DMS79 (cell line): ENCODE measurements around the gene COBL.
"Not testable (repeated sequence)": the region's sequence is repeated elsewhere in the genome, so short reads cannot be mapped to it uniquely, and the experiment has no call there.

Experiments
- DNase-seq: peaks from one replicate; lab custom pipeline; 2025; lab: John Stamatoyannopoulos, UW

Gene COBL

DNA sequence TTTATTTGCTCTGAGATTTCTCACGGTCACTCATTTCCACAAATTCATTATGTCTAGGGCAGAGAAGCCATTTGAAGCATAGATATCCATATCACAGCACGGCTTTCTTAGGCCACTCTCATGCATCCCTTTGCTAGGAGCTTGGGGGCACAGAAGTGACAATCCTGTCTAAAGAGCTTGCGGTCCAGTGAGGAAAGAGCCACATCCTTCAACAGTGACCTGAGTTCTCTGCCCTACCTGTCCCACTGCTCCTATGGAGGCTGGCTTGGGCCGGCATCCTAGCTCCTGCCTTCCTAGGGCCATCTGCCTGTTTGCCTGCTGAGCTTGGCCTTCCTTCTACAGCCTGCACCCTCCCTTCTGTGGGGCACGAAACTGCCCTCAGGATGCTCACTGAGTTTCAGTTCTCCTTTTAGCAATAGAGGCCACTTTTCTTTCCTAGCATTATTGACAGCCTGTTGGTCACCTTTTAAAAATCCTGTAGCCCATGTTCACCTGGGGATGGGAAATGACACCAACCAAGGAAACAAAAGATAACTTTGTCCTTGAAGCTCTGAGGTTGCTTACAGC lies 321.8 kb downstream of the COBL start:
- DNase-seq: no peak

DNA sequence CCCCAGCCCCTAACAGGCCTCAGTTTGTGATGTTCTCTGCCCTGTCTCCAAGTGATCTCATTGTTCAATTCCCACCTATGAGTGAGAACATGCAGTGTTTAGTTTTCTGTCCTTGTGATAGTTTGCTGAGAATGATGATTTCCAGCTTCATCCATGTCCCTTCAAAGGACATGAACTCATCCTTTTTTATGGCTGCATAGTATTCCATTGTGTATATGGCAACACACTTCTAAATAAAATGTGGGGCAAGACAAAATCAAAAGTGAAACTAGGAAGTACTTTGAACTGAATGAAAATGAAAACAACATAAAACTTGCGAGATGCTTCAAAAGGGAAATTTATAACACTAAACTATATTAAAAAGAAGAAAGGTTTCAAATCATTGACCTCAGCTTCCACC lies 326.4 kb downstream of the COBL start:
- not testable (repeated sequence) for DNase-seq

DNA sequence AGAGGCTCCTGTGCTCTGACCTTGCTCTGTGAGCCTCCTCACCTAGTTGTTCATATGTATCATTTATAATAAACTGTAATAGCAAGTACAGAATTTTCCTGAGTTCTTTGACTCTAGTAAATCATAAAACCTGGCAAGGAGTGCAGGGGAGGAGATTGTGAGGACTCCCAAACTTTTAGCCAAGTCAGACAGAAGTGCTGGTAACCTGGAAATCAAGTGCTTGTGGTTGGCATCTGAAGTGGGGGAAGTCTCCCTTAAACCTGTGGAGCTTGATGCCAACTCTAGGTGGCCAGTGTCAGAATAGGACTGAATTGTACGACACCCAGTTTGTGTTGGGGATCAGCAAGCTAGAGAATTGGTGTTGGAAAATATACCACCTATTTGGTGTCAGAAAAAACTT lies 327.6 kb downstream of the COBL start:
- DNase-seq: no peak

DNA sequence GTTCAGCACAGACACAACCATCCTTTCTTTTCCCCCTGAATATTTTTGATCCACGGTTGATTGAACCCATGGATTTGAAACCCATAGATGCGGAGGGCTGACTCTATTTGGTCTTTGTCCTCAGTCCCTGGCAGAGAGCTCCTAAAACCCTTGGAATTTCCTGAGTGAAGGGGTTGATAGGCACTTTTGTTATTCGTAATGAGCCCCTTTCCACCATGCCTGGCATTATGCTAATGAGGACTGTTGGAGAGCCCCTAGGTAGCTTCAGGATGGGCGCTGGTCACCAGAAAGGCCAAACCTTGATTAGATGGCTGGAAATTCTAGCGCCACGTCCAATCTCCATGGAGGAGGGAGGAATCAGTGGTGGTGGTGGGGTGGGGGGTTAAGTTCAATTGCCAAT lies 328.1 kb downstream of the COBL start:
- DNase-seq: no peak

DNA sequence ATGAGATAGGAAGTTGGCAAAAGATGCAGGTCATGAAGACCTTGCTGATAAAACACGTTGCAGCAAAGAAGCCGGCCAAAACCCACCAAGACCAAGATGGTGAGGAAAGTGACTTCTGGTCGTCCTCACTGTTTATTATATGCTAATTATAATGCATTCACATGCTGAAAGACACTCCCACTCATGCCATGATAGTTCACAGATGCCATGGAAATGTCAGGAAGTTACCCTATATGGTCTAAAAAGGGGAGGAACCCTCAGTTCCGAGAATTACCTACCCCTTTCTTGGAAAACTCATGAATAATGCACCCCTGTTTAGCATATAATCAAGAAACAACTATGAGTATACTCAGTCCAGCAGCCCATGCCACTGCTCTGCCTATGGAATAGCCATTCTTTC lies 331.5 kb downstream of the COBL start:
- no peak for DNase-seq

DNA sequence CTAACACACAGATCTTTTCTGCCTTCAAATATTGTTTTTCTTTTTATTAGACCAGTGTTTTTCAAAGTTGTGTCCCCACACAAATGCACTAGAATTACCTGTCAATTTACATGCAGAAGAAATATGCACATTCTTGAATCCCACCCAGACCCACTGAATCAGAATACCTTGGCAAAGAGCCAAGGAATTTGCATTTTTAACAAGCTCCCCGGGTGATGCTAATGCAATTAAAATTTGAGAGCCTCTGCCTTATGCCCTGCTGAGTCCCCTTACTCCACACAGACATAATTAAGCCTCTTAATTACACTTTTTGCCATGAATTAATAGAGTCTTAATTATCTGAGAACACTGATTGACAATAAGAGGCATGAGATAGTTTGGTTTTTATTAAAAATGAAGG lies 332.8 kb downstream of the COBL start:
- DNase-seq: no peak

DNA sequence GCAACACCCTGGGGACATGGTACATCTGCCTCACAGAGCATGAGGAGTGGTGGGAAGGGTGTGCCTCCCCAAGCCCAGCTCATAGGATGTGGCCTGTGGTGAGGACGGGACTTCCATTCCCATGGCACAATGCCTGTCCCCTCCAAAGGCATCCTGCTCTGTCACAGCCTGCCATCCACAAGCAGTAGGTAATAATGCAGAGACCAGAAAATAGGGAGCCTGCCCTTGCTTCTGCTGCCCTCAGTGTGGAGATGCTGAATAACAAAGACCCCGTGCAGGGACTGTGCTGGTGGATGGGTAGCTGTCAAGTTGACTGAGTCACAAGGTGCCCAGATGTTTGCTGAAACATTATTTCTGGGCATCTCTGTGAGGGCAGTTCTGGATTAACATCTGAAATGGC lies 334.0 kb downstream of the COBL start:
- DNase-seq: no peak

DNA sequence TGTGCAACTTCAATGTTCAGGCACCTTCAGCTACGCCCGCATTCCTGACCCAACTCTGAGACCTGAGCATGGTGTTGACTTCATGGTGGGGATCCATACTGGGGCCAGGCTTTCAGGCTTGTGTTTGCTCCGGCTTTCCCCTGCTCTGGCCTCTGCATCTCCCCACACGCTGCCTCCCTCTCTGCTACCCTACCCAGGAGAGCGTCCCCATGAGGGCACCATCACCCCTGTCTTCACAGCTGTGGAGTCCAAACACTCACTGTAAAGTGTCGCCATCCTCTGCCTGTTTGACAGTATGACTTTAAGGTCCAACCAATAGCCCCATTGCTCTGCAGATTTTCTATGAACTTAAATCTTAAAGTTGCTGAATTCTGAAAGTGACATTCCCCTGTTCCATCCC lies 334.9 kb downstream of the COBL start:
- DNase-seq: no peak

DNA sequence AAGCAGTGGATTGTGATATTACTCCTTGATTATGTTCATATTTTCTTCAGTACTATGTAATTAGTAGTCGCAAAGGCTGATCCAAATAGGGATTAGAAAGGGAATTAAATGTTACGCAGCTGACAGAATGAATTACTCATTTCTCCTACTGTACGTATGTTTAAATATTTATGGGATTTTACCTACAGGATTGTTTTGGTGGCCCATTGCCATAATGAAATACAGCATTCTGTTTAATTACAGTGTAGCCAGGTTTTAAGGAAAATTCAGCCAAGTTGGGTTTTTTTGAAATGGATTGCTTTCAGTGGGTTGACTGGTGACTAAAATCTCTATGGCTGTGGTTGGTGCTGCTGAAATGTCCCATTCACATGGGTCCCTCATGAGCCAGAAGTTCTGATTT lies 336.2 kb downstream of the COBL start:
- DNase-seq: no peak

DNA sequence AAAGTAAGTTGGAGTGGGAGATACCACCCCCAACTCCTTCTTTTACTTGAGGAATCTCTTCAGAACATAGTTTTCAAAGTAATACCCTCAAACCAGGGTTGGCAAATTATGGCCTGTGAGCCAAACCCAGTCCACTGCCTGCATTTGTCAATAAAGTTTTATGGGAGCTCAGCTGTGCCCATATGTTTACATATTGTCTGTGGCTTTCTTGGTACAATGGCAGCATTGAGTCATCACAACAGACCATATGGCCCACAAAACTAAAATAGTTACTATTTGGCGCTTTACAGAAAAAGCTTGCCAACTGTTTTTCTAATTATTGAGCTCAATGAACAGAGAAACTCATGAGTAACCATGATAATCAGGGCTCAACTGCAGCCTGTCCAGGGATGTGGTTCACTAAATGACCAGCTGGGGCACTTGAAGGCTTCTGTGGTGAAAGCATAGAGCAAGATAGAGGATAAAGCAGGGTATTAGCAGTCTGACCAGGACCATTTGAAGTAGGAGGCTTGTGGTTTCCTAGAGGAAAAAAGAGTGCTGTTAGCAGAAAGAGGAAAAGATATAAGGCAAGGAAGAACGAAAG lies 337.9 kb downstream of the COBL start:
- no peak for DNase-seq

DNA sequence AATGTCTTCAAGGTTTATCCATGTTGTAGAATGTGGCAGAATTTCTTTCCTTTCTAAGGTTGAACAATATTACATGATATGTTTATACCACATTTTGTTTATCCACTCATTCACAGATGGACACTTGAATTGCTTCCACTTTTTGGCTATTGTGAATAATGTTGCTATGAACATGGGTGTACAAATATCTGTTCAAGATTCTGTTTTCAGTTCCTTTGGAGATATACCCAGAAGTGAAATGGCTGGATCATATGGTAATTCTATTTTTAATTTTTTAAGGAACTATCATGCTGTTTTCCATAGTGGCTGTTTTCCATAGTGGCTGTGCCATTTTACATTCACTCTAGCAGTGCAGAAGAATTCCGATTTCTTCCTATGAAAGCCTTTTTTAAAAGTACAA lies 339.2 kb downstream of the COBL start:
- no peak for DNase-seq

DNA sequence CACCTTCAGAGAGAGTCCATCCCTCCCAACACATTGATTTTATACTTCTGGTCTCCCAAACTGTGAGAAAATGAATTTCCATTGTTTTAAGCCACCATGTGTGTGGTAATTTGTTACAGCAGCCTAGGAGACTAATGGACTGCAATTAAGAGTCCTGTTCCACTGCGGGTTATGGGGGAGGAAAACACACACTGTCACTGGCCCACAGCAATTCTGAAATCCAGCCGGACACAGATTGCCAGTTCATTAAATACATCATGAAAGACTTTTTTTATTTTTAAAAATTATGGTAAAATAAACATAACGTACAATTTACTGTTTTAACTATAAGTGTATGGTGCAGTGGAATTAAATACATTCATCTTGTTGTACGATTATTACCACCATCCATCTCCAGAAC lies 340.5 kb downstream of the COBL start:
- no peak for DNase-seq

DNA sequence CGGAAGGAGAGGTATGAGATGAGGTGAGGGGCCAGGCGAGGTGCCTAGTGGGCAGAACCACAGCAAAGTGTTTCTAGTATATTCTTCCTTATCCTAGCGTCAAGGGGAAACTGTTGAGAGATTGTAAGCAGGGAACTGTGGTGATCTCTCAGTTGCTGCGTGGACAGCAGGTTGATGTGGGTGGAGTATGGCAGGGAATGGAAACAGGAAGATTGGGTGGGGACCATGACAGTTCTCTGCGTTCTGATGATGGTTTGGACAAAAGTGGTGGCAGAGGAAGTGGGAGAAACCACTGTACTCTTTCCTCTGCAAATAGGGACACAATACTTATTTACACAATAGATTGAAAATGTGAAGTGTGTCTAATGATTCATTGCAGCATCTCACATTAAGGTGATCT lies 342.4 kb downstream of the COBL start:
- no peak for DNase-seq

DNA sequence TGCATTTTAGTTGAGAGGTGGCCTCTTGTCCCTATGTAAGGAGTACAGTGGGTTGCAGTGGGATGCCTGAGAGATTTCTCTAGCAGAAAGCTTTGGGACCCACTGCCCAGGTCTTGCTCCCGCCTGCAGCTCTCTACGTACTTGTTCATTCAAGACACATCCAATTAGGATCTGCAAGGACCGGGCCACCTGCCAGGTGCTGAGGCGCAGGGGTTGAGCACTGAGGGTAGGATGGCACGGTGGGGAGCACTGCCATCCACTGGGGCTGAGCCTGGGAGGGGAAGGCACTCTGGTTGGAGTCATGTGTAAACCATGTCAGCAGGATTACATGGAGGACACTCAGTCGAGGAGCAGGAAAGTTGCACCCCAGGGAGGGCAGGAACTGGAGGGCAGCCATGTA lies 342.8 kb downstream of the COBL start:
- DNase-seq: no peak

DNA sequence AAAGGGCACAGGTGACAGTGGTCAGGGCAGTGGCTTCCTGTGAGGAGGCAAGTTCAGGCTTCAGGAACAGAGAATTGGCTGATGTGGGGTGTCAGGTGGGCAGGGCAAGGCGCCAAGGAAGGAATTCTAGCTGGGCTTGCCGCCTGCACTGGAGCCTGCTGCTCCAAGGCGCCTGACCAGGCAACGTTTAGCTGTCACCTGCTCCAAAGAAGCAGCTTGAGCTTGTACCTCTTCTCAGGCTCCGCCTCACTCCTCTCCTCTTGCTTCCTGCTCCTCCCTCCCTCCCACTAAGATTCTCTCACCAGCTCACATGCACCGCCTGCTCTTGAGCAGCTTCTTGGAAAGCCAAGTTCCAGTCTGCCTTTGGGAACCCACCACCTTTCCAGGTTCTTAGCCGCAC lies 346.5 kb downstream of the COBL start:
- DNase-seq: no peak
